Stimulated activated CD8-positive, alpha-beta memory T cell treated with anti-CD3 and anti-CD28 coated beads, Interleukin-7, amount 100 ng/mL, for 4 hours (primary cell): ENCODE measurements around the gene C19orf67.
"Not testable (repeated sequence)": the region's sequence is repeated elsewhere in the genome, so short reads cannot be mapped to it uniquely, and the experiment has no call there.

Experiments
- DNase-seq, 2 donors: peaks; one replicate each; pipeline ENCODE4 v3.0.0-alpha.2; 2020; ENCODE audit warnings: low read depth in 2 of 2

The C19orf67 gene

GRCh38 chr19:14056741-14057356, 28.7 kb downstream of the C19orf67 start:
- no peak for DNase-seq

GRCh38 chr19:14056069-14056666, 29.4 kb downstream of the C19orf67 start:
- DNase-seq: no peak

- no peak for DNase-seq
These were observed 30.2 kb downstream of the C19orf67 start for GRCh38 chr19:14055396-14055795.

- DNase-seq: no peak
These were observed 30.9 kb downstream of the C19orf67 start for GRCh38 chr19:14054721-14055120.

- no peak for DNase-seq
These were observed 31.5 kb downstream of the C19orf67 start for GRCh38 chr19:14054099-14054498.

GRCh38 chr19:14053500-14053899, 32.1 kb downstream of the C19orf67 start:
- no peak for DNase-seq

- no peak for DNase-seq
These were observed 32.6 kb downstream of the C19orf67 start for GRCh38 chr19:14053032-14053431.

- DNase-seq: no peak
These were observed 33.1 kb downstream of the C19orf67 start for GRCh38 chr19:14052470-14052869.

- no peak for DNase-seq
These were observed 33.6 kb downstream of the C19orf67 start for GRCh38 chr19:14051980-14052379.

GRCh38 chr19:14050961-14051360, 34.6 kb downstream of the C19orf67 start:
- not testable (repeated sequence) for DNase-seq

GRCh38 chr19:14050512-14050911, 35.1 kb downstream of the C19orf67 start:
- no peak for DNase-seq

- peak; percentile 57 to 63 for DNase-seq
These were observed 37.0 kb downstream of the C19orf67 start for GRCh38 chr19:14048443-14049153.

- DNase-seq: not testable (repeated sequence)
These were observed 37.7 kb downstream of the C19orf67 start for GRCh38 chr19:14047866-14048265.

- DNase-seq: peak in 1 of 2 donors; percentile 6
These were observed 42.6 kb downstream of the C19orf67 start for GRCh38 chr19:14042659-14043608.

- no peak for DNase-seq
These were observed 46.4 kb downstream of the C19orf67 start for GRCh38 chr19:14039181-14039580.

GRCh38 chr19:14035706-14036105, 49.9 kb downstream of the C19orf67 start:
- no peak for DNase-seq

- not testable (repeated sequence) for DNase-seq
These were observed 50.4 kb downstream of the C19orf67 start for GRCh38 chr19:14035159-14035558.

- no peak for DNase-seq
These were observed 51.6 kb downstream of the C19orf67 start for GRCh38 chr19:14033946-14034345.

GRCh38 chr19:14031719-14032480, 53.7 kb downstream of the C19orf67 start, which contains the start of gene IL27RA:
TSS of gene IL27RA (plus strand) at chr19:14031762. CDS start at chr19:14031873, 111 bp downstream.
- DNase-seq: peak; percentile 47 to 73
